Astrocyte of the cerebellum (primary cell): ENCODE results near the gene INHBC.

Experiments
- DNase-seq: peaks from one replicate; pipeline ENCODE4 v3.0.0-alpha.2; 2011; ENCODE audit warnings: low read depth
- H3K4me3 ChIP-seq: 2 replicates; pipeline ENCODE4 v1.5.1; 2011; ENCODE audit warnings: mild to moderate bottlenecking, low read depth, low read length, moderate library complexity
- in situ Hi-C: cut with HindIII; loops from 2 replicates; pipeline ENCODE4 v1.10.0; 2017; ENCODE audit warnings: low sequenced_read_pairs
- TF ChIP-seq, protein P1 (sequence below): IDR thresholded peaks from 2 replicates; pipeline ENCODE4 v1.5.1; 2012; ENCODE audit warnings: low read length, low read depth, moderate library complexity, mild to moderate bottlenecking; ENCODE audit errors: missing control alignments

INHBC gene

GRCh38 chr12:57459055-57459749 is 24.6 kb downstream of the INHBC start:
- in situ Hi-C loops, result loop anchor here (25.0 kb wide), 1 partner anchor 147 kb away; no protein-coding TSS in a partner anchor
- TF ChIP-seq, protein P1, sequence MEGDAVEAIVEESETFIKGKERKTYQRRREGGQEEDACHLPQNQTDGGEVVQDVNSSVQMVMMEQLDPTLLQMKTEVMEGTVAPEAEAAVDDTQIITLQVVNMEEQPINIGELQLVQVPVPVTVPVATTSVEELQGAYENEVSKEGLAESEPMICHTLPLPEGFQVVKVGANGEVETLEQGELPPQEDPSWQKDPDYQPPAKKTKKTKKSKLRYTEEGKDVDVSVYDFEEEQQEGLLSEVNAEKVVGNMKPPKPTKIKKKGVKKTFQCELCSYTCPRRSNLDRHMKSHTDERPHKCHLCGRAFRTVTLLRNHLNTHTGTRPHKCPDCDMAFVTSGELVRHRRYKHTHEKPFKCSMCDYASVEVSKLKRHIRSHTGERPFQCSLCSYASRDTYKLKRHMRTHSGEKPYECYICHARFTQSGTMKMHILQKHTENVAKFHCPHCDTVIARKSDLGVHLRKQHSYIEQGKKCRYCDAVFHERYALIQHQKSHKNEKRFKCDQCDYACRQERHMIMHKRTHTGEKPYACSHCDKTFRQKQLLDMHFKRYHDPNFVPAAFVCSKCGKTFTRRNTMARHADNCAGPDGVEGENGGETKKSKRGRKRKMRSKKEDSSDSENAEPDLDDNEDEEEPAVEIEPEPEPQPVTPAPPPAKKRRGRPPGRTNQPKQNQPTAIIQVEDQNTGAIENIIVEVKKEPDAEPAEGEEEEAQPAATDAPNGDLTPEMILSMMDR, result peak; percentile 87
- peak overlapping the region; percentile 51 for H3K4me3 ChIP-seq
- peak; percentile 94 for DNase-seq

- TF ChIP-seq, protein P1, result no peak
- DNase-seq, result peak; percentile 26
- peak within 1 kb of the TSS; percentile 51 for H3K4me3 ChIP-seq
- in situ Hi-C loops, result loop anchor here (25.0 kb wide), 1 partner anchor 148 kb away; no protein-coding TSS in a partner anchor
Measured at GRCh38 chr12:57459750-57460467, 25.3 kb downstream of the INHBC start, which contains the start of gene GLI1. GLI1 (plus strand) TSS chr12:57459785; CDS start chr12:57463692, 3,907 bp downstream.

DNA sequence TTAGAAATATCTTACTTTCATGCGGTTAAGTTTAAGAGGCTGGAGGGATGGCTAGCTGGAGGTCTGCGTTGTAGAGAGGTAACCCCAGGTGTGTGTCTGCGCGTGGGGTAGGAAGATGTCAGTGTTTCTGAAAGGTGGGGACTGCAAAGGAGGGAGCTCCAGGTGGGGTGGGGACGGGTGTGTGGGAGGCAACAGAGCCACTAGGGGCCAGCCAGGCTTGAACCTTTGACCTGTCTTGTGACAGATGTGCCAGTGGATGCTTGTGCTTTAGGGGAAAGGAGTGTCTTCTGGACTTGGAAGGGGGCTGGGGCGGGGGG is 25.8 kb downstream of the INHBC start:
- in situ Hi-C loops, result loop anchor here (25.0 kb wide), 1 partner anchor 148 kb away; no protein-coding TSS in a partner anchor
- TF ChIP-seq, protein P1, result no peak
- no peak for DNase-seq
- H3K4me3 ChIP-seq, result peak overlapping the region; percentile 51

- TF ChIP-seq, protein P1, result no peak
- no peak for DNase-seq
- in situ Hi-C loops, result loop anchor here (25.0 kb wide), 1 partner anchor 149 kb away; no protein-coding TSS in a partner anchor
- H3K4me3 ChIP-seq, result peak overlapping the region; percentile 51
Measured at GRCh38 chr12:57460841-57461275, 26.3 kb downstream of the INHBC start.

DNA sequence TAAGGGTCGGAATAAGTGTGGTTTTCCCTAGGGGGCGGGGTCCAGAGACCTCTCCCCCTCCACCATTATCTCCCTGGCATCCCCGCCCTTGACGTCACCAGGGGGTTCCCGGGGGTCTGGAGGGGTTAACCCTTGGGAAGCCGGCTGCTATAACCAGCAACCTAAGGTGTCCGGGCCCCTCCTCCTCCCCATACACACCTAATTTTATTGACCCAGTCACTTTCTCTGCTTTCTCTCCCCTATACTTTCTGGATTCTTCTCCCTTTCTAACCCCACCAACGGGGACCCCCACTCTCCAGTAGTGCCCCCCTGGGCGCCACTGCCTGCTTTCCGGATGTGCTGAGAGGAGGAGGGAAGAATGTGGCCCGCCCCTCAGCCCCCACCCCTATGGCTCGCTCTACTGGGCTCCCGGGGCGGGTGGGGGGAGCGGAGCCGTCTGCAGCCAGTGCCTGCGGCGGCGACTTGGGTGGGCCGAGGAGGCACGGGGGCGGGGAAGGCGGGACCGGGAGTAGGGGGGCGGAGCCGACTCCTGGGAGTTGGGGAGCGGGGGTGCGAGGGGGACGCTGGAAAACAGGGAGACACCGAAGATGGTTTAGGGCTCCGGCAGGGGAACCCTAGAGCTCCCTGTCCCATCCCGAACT is 26.8 kb downstream of the INHBC start:
- in situ Hi-C loops, result loop anchor here (25.0 kb wide), 1 partner anchor 149 kb away; no protein-coding TSS in a partner anchor
- TF ChIP-seq, protein P1, result no peak
- DNase-seq, result no peak
- peak overlapping the region; percentile 51 for H3K4me3 ChIP-seq

DNA sequence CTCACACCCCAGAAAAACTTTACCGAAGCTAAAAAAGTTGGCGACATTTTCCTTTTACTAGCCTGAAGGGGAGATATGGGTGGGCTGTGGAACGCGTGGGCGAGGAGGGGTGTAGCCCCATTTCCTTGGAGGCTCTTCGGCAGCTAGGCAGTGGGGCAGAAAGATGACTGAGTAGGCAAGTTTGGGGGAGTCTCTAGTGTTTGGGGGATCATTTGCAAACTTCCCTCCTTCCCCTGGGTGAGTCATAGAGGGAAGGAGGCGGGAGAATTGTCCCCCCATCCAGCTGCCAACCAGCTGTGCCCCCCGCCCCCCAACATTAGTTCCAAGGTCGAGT is 27.3 kb downstream of the INHBC start:
- TF ChIP-seq, protein P1, result no peak
- no peak for DNase-seq
- H3K4me3 ChIP-seq, result peak overlapping the region; percentile 51
- in situ Hi-C loops, result loop anchor here (25.0 kb wide), 1 partner anchor 150 kb away; no protein-coding TSS in a partner anchor
